Upper lobe of right lung (tissue), 1 donor: Measurements from ENCODE around the gene GTSE1. TPM values are rescaled to one million over a fixed set of nuclear protein-coding genes. Genes with fewer than 3 reads are reported as not detected.

Experiments
- ATAC-seq: fragments of 200-7000 bp; cut with Tn5 transposase; one replicate; pipeline ENCODE4 v1.9.1; 2020; ENCODE audit warnings: mild to moderate bottlenecking, moderate library complexity
- DNase-seq: peaks from one replicate; pipeline ENCODE4 v3.0.0-alpha.2; 2020
- H3K27ac ChIP-seq: fragments of 200-600 bp; one replicate; pipeline ENCODE4 v1.8.0; 2022
- H3K27me3 ChIP-seq: fragments of 200-600 bp; one replicate; pipeline ENCODE4 v1.8.0; 2022; ENCODE audit warnings: mild to moderate bottlenecking
- H3K36me3 ChIP-seq: fragments of 200-600 bp; one replicate; pipeline ENCODE4 v1.8.0; 2022
- H3K4me1 ChIP-seq: fragments of 200-600 bp; one replicate; pipeline ENCODE4 v1.8.0; 2022
- H3K4me3 ChIP-seq: fragments of 200-600 bp; one replicate; pipeline ENCODE4 v1.8.0; 2022; ENCODE audit warnings: mild to moderate bottlenecking
- H3K9me3 ChIP-seq: fragments of 200-600 bp; one replicate; pipeline ENCODE4 v1.8.0; 2022
- CTCF ChIP-seq: fragments of 200-600 bp; IDR thresholded peaks from one replicate; pipeline ENCODE4 v1.8.0; 2022; ENCODE audit warnings: antibody characterized with exemption
- intact Hi-C: fragments of 100-400 bp; cut with DNase I; formaldehyde crosslinking; loops from one replicate; pipeline ENCODE4 v1.11.0; 2022
- total RNA-seq: library from RNA; stranded (reverse); fragmentation: NEBNext Ultra II Directional; extraction: Animal tissue kit (Norgen Biotek cat#: 25700); gene quantifications from one replicate; pipeline ENCODE4 v1.2.1, GENCODE V29; 2021
- donor health status: DM: no; HTN: yes; CAD: no; lungs with severe emphysema.

GTSE1 gene
- total RNA-seq, 1 donor from 2014 or later, result 0.43 TPM

GRCh38 chr22:46362203-46362933, 65.7 kb downstream of the GTSE1 start:
- no peak for ATAC-seq
- intact Hi-C loops, result no loop called here
- H3K27ac ChIP-seq, result no peak overlapping the region
- TF ChIP-seq CTCF, result no peak
- no peak for DNase-seq
- H3K9me3 ChIP-seq, result no peaks in the 10 kb centered on the region
- H3K27me3 ChIP-seq, result no peaks in the 10 kb centered on the region
- H3K4me3 ChIP-seq, result no peak overlapping the region
- H3K4me1 ChIP-seq, result no peaks in the 10 kb centered on the region
- H3K36me3 ChIP-seq, result peaks cover 15% of the 10 kb centered on the region

- no peak overlapping the region for H3K27ac ChIP-seq
- H3K9me3 ChIP-seq, result no peaks in the 10 kb centered on the region
- ATAC-seq, result no peak
- H3K27me3 ChIP-seq, result no peaks in the 10 kb centered on the region
- H3K36me3 ChIP-seq, result peaks cover 15% of the 10 kb centered on the region
- no peak for DNase-seq
- intact Hi-C loops, result no loop called here
- H3K4me3 ChIP-seq, result no peak overlapping the region
- H3K4me1 ChIP-seq, result no peaks in the 10 kb centered on the region
- TF ChIP-seq CTCF, result no peak
These were observed 66.4 kb downstream of the GTSE1 start for GRCh38 chr22:46362934-46363515.

GRCh38 chr22:46363611-46364321, 67.1 kb downstream of the GTSE1 start:
- TF ChIP-seq CTCF, result no peak
- intact Hi-C loops, result no loop called here
- Histone ChIP-seq H3K36me3 (peaks cover 15% of the 10 kb centered on the region), H3K27me3 (no peaks in the 10 kb centered on the region), H3K4me3 (no peak overlapping the region), H3K9me3 (no peaks in the 10 kb centered on the region), H3K4me1 (no peaks in the 10 kb centered on the region), H3K27ac (no peak overlapping the region)
- no peak for DNase-seq
- no peak for ATAC-seq

GRCh38 chr22:46364341-46365165, 67.9 kb downstream of the GTSE1 start:
- no peaks in the 10 kb centered on the region for H3K9me3 ChIP-seq
- no peak for TF ChIP-seq CTCF
- H3K4me3 ChIP-seq, result no peak overlapping the region
- H3K27me3 ChIP-seq, result no peaks in the 10 kb centered on the region
- no peak for ATAC-seq
- peaks cover 15% of the 10 kb centered on the region for H3K36me3 ChIP-seq
- DNase-seq, result no peak
- H3K4me1 ChIP-seq, result no peaks in the 10 kb centered on the region
- no peak overlapping the region for H3K27ac ChIP-seq
- intact Hi-C loops, result loop anchor here (5.0 kb wide), 1 partner anchor 178 kb away; no protein-coding TSS in a partner anchor

GRCh38 chr22:46365166-46365624, 68.5 kb downstream of the GTSE1 start:
- no peak for DNase-seq

More at GRCh38 chr22:46365166-46365624, 68.5 kb downstream of the GTSE1 start:
- no peaks in the 10 kb centered on the region for H3K9me3 ChIP-seq
- intact Hi-C loops, result loop anchor here (5.0 kb wide), 1 partner anchor 177 kb away; no protein-coding TSS in a partner anchor
- no peak for TF ChIP-seq CTCF
- no peaks in the 10 kb centered on the region for H3K4me1 ChIP-seq
- H3K27ac ChIP-seq, result no peak overlapping the region
- ATAC-seq, result no peak
- H3K36me3 ChIP-seq, result peaks cover 15% of the 10 kb centered on the region
- no peak overlapping the region for H3K4me3 ChIP-seq
- no peaks in the 10 kb centered on the region for H3K27me3 ChIP-seq
